Activated CD4-positive, alpha-beta memory T cell treated with anti-CD3 and anti-CD28 coated beads, Interleukin-2, amount 10 ng/mL, durations not matched to agents 7 days and 5 days (primary cell): Measurements from ENCODE around the gene NHERF2. TPM values are rescaled to one million over a fixed set of nuclear protein-coding genes. Genes with fewer than 3 reads are reported as not detected.

ENCODE experiments used
- CTCF ChIA-PET: fragments of 350-600 bp; sonication (Branson Sonifier 250); formaldehyde crosslinking; loops from one replicate; lab custom pipeline; 2021; ENCODE audit warnings: antibody characterized with exemption, inconsistent platforms; lab: Charles Lee
- POLR2A ChIA-PET: fragments of 350-600 bp; sonication (Branson Sonifier 250); formaldehyde crosslinking; loops from one replicate; lab custom pipeline; 2021; ENCODE audit warnings: antibody characterized with exemption; lab: Charles Lee
- DNase-seq: peaks from one replicate; pipeline ENCODE4 v3.0.0-alpha.2; 2020
- H3K27ac Mint-ChIP-seq: one replicate; pipeline ENCODE4 v1.8.0; 2021; ENCODE audit warnings: mild to moderate bottlenecking, mixed read lengths
- H3K27me3 Mint-ChIP-seq: one replicate; pipeline ENCODE4 v1.8.0; 2021; ENCODE audit warnings: mixed read lengths
- H3K36me3 Mint-ChIP-seq: one replicate; pipeline ENCODE4 v1.8.0; 2021; ENCODE audit warnings: low read depth, mixed read lengths
- H3K4me1 Mint-ChIP-seq: one replicate; pipeline ENCODE4 v1.8.0; 2021; ENCODE audit warnings: mixed read lengths
- H3K4me3 Mint-ChIP-seq: one replicate; pipeline ENCODE4 v1.8.0; 2021; ENCODE audit warnings: mild to moderate bottlenecking, mixed read lengths
- H3K9me3 Mint-ChIP-seq: one replicate; pipeline ENCODE4 v1.8.0; 2021; ENCODE audit warnings: mixed read lengths
- total RNA-seq, 2 experiments: library from RNA; stranded (reverse); gene quantifications; one replicate each; pipeline ENCODE4 v1.2.3, GENCODE V29; 2021

The NHERF2 gene
- total RNA-seq, 2 experiments from 2014 or later, result 0.85 to 0.96 TPM

- Mint-ChIP-seq H3K4me3 (no peak overlapping the region), H3K27me3 (peaks cover 46% of the 10 kb centered on the region), H3K9me3 (no peaks in the 10 kb centered on the region), H3K36me3 (no peaks in the 10 kb centered on the region), H3K4me1 (peaks cover 19% of the 10 kb centered on the region), H3K27ac (no peak overlapping the region)
- ChIA-PET POLR2A (interaction anchor here (1.2 kb wide), 1 partner anchor 16 kb away, joined by 3 read pairs; no protein-coding TSS in a partner anchor), CTCF (interaction anchor here (2.2 to 5.5 kb wide), 2 partner anchors 24 to 116 kb away, joined by 12 to 79 read pairs; partner anchors contain the start of genes NTHL1 and TSC2)
- DNase-seq, result no peak
Observed at GRCh38 chr16:2024032-2024420, 2.7 kb upstream of the NHERF2 start.

GRCh38 chr16:2025251-2025650 is 1.5 kb upstream of the NHERF2 start:
- DNase-seq, result no peak
- H3K9me3 Mint-ChIP-seq, result no peaks in the 10 kb centered on the region
- no peak overlapping the region for H3K4me3 Mint-ChIP-seq
- peaks cover 19% of the 10 kb centered on the region for H3K4me1 Mint-ChIP-seq
- H3K36me3 Mint-ChIP-seq, result no peaks in the 10 kb centered on the region
- H3K27me3 Mint-ChIP-seq, result peaks cover 44% of the 10 kb centered on the region
- ChIA-PET POLR2A (interaction anchor here (1.0 kb wide), 1 partner anchor 130 kb away, joined by 6 read pairs; the partner anchor contains the start of gene TRAF7), CTCF (interaction anchor here (5.5 kb wide), 1 partner anchor 115 kb away, joined by 79 read pairs; no protein-coding TSS in a partner anchor)
- no peak overlapping the region for H3K27ac Mint-ChIP-seq

GRCh38 chr16:2025878-2026460 is 733 bp upstream of the NHERF2 start:
- Mint-ChIP-seq H3K36me3 (no peaks in the 10 kb centered on the region), H3K4me3 (peak overlapping the region; percentile 14), H3K27me3 (peaks cover 39% of the 10 kb centered on the region), H3K4me1 (peaks cover 16% of the 10 kb centered on the region), H3K9me3 (no peaks in the 10 kb centered on the region), H3K27ac (no peak overlapping the region)
- ChIA-PET POLR2A (no interaction called here), CTCF (interaction anchor here (5.5 kb wide), 1 partner anchor 114 kb away, joined by 79 read pairs; no protein-coding TSS in a partner anchor)
- DNase-seq, result no peak

GRCh38 chr16:2027024-2028010 is 615 bp downstream of the NHERF2 start:
- CTCF ChIA-PET, result no interaction called here
- peaks cover 16% of the 10 kb centered on the region for H3K4me1 Mint-ChIP-seq
- no peak overlapping the region for H3K27ac Mint-ChIP-seq
- H3K27me3 Mint-ChIP-seq, result peaks cover 31% of the 10 kb centered on the region
- H3K4me3 Mint-ChIP-seq, result peak overlapping the region; percentile 45
- DNase-seq, result no peak
- H3K9me3 Mint-ChIP-seq, result no peaks in the 10 kb centered on the region
- POLR2A ChIA-PET, result interaction anchor here (1.2 to 2.0 kb wide), 4 partner anchors 18 to 128 kb away, joined by 3 to 10 read pairs (median 4); partner anchors contain the start of genes NTHL1, TRAF7, TSC2 and ZNF598
- no peaks in the 10 kb centered on the region for H3K36me3 Mint-ChIP-seq

GRCh38 chr16:2028146-2028545 is 1.4 kb downstream of the NHERF2 start:
- peaks cover 9% of the 10 kb centered on the region for H3K4me1 Mint-ChIP-seq
- no peak for DNase-seq
- ChIA-PET CTCF (no interaction called here), POLR2A (interaction anchor here (1.2 to 2.0 kb wide), 4 partner anchors 18 to 127 kb away, joined by 3 to 10 read pairs (median 4); partner anchors contain the start of genes NTHL1, TRAF7, TSC2 and ZNF598)
- H3K4me3 Mint-ChIP-seq, result no peak overlapping the region
- no peaks in the 10 kb centered on the region for H3K9me3 Mint-ChIP-seq
- H3K36me3 Mint-ChIP-seq, result no peaks in the 10 kb centered on the region
- no peak overlapping the region for H3K27ac Mint-ChIP-seq
- peaks cover 25% of the 10 kb centered on the region for H3K27me3 Mint-ChIP-seq

GRCh38 chr16:2028620-2029220 is 2.0 kb downstream of the NHERF2 start:
- no peak for DNase-seq
- H3K27ac Mint-ChIP-seq, result no peak overlapping the region
- peaks cover 25% of the 10 kb centered on the region for H3K27me3 Mint-ChIP-seq
- no peaks in the 10 kb centered on the region for H3K9me3 Mint-ChIP-seq
- H3K4me3 Mint-ChIP-seq, result no peak overlapping the region
- H3K4me1 Mint-ChIP-seq, result peaks cover 7% of the 10 kb centered on the region
- ChIA-PET POLR2A (interaction anchor here (1.8 to 2.0 kb wide), 2 partner anchors 19 to 126 kb away, joined by 4 to 10 read pairs; partner anchors contain the start of genes NTHL1, TRAF7 and TSC2), CTCF (no interaction called here)
- H3K36me3 Mint-ChIP-seq, result no peaks in the 10 kb centered on the region

- no peak for DNase-seq
- POLR2A ChIA-PET, result no interaction called here
- peaks cover 5% of the 10 kb centered on the region for H3K4me1 Mint-ChIP-seq
- CTCF ChIA-PET, result interaction anchor here (1.0 kb wide), 1 partner anchor 19 kb away, joined by 3 read pairs; the partner anchor contains the start of gene TSC2
- H3K9me3 Mint-ChIP-seq, result no peaks in the 10 kb centered on the region
- no peak overlapping the region for H3K27ac Mint-ChIP-seq
- no peaks in the 10 kb centered on the region for H3K36me3 Mint-ChIP-seq
- no peak overlapping the region for H3K4me3 Mint-ChIP-seq
- peaks cover 25% of the 10 kb centered on the region for H3K27me3 Mint-ChIP-seq
Observed at GRCh38 chr16:2029350-2029749, 2.6 kb downstream of the NHERF2 start.

GRCh38 chr16:2030036-2030435 is 3.3 kb downstream of the NHERF2 start:
- ChIA-PET CTCF (interaction anchor here (1.0 to 1.6 kb wide), 2 partner anchors 18 to 111 kb away, joined by 3 read pairs; partner anchors contain the start of gene TSC2), POLR2A (no interaction called here)
- Mint-ChIP-seq H3K9me3 (no peaks in the 10 kb centered on the region), H3K4me1 (peaks cover 4% of the 10 kb centered on the region), H3K27ac (no peak overlapping the region), H3K36me3 (no peaks in the 10 kb centered on the region), H3K27me3 (peaks cover 24% of the 10 kb centered on the region), H3K4me3 (no peak overlapping the region)
- DNase-seq, result no peak

GRCh38 chr16:2031081-2031577 is 4.4 kb downstream of the NHERF2 start:
- ChIA-PET CTCF (interaction anchor here (1.6 kb wide), 1 partner anchor 109 kb away, joined by 3 read pairs; no protein-coding TSS in a partner anchor), POLR2A (no interaction called here)
- Mint-ChIP-seq H3K4me1 (peaks cover 4% of the 10 kb centered on the region), H3K4me3 (no peak overlapping the region), H3K36me3 (no peaks in the 10 kb centered on the region), H3K27me3 (peaks cover 17% of the 10 kb centered on the region), H3K27ac (no peak overlapping the region), H3K9me3 (no peaks in the 10 kb centered on the region)
- DNase-seq, result no peak

GRCh38 chr16:2032285-2033056 is 5.8 kb downstream of the NHERF2 start:
- H3K4me3 Mint-ChIP-seq, result no peak overlapping the region
- CTCF ChIA-PET, result no interaction called here
- H3K27ac Mint-ChIP-seq, result no peak overlapping the region
- POLR2A ChIA-PET, result no interaction called here
- no peaks in the 10 kb centered on the region for H3K9me3 Mint-ChIP-seq
- no peaks in the 10 kb centered on the region for H3K36me3 Mint-ChIP-seq
- no peak for DNase-seq
- H3K27me3 Mint-ChIP-seq, result peaks cover 15% of the 10 kb centered on the region
- H3K4me1 Mint-ChIP-seq, result peaks cover 3% of the 10 kb centered on the region

GRCh38 chr16:2033057-2033908 is 6.6 kb downstream of the NHERF2 start:
- Mint-ChIP-seq H3K27me3 (peaks cover 8% of the 10 kb centered on the region), H3K9me3 (no peaks in the 10 kb centered on the region), H3K36me3 (no peaks in the 10 kb centered on the region), H3K27ac (no peak overlapping the region), H3K4me1 (no peaks in the 10 kb centered on the region), H3K4me3 (no peak overlapping the region)
- POLR2A ChIA-PET, result no interaction called here
- DNase-seq, result no peak
- CTCF ChIA-PET, result no interaction called here
